Pancreas (tissue), 10 donors: ENCODE data around the gene SDC1. TPM values are rescaled to one million over a fixed set of nuclear protein-coding genes. Genes with fewer than 3 reads are reported as not detected.
A peak's percentile ranks its signal among the peaks of the same experiment; 100 is the strongest.
"Not testable (repeated sequence)": the region's sequence is repeated elsewhere in the genome, so short reads cannot be mapped to it uniquely, and the experiment has no call there.

Experiments
- ATAC-seq, 4 donors: fragments of 200-7000 bp; cut with Tn5 transposase; one replicate each; pipeline versions ENCODE4 v1.8.0 to v1.9.1; 2020; ENCODE audit warnings: mild to moderate bottlenecking in 4 of 4, moderate library complexity in 4 of 4
- DNase-seq, 6 donors: peaks; one replicate each; pipeline ENCODE4 v3.0.0-alpha.2; 2020
- FAIRE-seq: peaks from 2 replicates; lab custom pipeline; 2012; peaks lifted over from hg19 to GRCh38; lab: Jason Lieb, UNC
- H3K27ac ChIP-seq, 4 donors: fragments of 200-600 bp; sonication (generic); 1 replicate in 3 of 4; 2 replicates in 1 of 4; pipeline versions ENCODE4 v1.5.0 to v1.8.0; 2020
- H3K27me3 ChIP-seq, 4 donors: fragments of 200-600 bp; one replicate each; pipeline ENCODE4 v1.8.0; 2021
- H3K36me3 ChIP-seq, 3 donors: fragments of 200-600 bp; sonication (generic) in 1 of 3; one replicate each; pipeline versions ENCODE4 v1.5.0 to v1.8.0; 2020 to 2021
- H3K4me1 ChIP-seq, 3 donors: fragments of 200-600 bp; one replicate each; pipeline ENCODE4 v1.8.0; 2021
- H3K4me3 ChIP-seq, 4 donors: fragments of 200-600 bp; sonication (generic) in 2 of 4; one replicate each; pipeline versions ENCODE4 v1.5.0 to v1.8.0; 2020 to 2021
- H3K9me3 ChIP-seq, 4 donors: fragments of 200-600 bp; one replicate each; pipeline ENCODE4 v1.8.0; 2021
- WGBS, 2 donors: extraction: QIAGEN DNeasy Blood & Tissue Kit; methylation state at CpG; one replicate each; pipeline ENCODE4 v1.1.7; 2013; 5-methylcytosine and 5-hydroxymethylcytosine counted together
- intact Hi-C, 3 donors: fragments of 100-400 bp; cut with DNase I; formaldehyde crosslinking; loops; one replicate each; pipeline versions ENCODE4 v1.11.1 to v1.14.2; 2022
- polyA plus RNA-seq, 2 donors: library from polyadenylated mRNA; stranded (reverse); fragments of 200-250 nt; gene quantifications; one replicate each; pipeline ENCODE4 v1.2.3, GENCODE V29; 2013
- total RNA-seq, 6 donors: library from RNA; stranded (reverse); fragmentation: NEBNext Ultra II Directional in 4 of 6; extraction: Animal tissue kit (Norgen Biotek cat#: 25700) in 4 of 6; gene quantifications; one replicate each; pipeline versions ENCODE4 v1.2.1 to v1.2.4, GENCODE V29; 2021 to 2023
- TF ChIP-seq, protein P1 (sequence below), 4 donors: fragments of 200-600 bp; sonication (generic) in 3 of 4; IDR thresholded peaks; one replicate each; pipeline versions ENCODE4 v1.5.0 to v1.8.0; 2021; ENCODE audit warnings: antibody characterized with exemption in 4 of 4
- donor health status: healthy with polysubstance abuse.
- donor health status: DM: no; HTN: no; CAD: no; lungs with moderate emphysema.
- donor health status: DM: no; HTN: no; CAD: no.
- donor health status: control.
- donor health status: control.
- donor health status: Bipolar disorder and iron deficiency.
- donor health status: DM: yes; HTN: yes; CAD: no.
- donor health status: DM: no; HTN: no; CAD: no.
- donor health status: DM: no; HTN: no; CAD: no.
- donor health status: DM: yes; HTN: yes; CAD: no.

The SDC1 gene
- total and polyA plus RNA-seq, 8 donors, result 4.8 to 27.2 (median 19.9) TPM

DNA sequence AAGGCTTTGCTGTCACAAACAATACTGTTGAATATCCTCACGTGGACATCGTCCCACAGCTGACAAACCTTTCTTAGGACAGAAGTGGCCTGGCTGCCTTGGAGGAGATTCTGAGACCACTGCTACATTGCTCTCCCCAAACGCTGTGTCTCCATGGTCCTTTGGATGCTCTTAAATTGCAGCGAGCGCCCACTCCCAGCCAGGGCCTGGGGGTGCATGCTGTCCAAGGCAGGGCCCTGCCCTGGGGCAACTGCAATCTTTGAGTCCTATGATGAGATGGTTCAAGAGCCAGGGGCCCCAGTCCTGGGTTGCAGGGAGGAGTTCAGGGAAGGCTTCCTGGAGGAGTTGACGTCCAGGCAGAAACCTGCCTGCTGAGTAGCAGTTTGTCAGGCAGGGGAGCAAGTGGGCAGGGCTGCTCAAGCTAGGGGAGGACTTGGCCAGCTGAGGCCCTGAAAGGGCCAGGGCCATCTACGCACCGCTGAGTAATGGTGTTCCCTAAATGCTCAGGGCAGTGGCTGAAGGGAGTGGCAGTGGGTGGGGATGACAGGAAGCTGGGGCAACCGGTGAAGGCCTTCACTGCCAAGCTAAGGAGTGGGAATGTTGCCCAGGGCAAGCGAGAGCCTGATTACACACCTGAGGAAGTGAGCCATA lies 10.8 kb upstream of the SDC1 start:
- WGBS, 2 donors, result 74 to 75% methylated on average over 10 of the region's 10 CpGs
- DNase-seq, result no peak
- TF ChIP-seq, protein P1, sequence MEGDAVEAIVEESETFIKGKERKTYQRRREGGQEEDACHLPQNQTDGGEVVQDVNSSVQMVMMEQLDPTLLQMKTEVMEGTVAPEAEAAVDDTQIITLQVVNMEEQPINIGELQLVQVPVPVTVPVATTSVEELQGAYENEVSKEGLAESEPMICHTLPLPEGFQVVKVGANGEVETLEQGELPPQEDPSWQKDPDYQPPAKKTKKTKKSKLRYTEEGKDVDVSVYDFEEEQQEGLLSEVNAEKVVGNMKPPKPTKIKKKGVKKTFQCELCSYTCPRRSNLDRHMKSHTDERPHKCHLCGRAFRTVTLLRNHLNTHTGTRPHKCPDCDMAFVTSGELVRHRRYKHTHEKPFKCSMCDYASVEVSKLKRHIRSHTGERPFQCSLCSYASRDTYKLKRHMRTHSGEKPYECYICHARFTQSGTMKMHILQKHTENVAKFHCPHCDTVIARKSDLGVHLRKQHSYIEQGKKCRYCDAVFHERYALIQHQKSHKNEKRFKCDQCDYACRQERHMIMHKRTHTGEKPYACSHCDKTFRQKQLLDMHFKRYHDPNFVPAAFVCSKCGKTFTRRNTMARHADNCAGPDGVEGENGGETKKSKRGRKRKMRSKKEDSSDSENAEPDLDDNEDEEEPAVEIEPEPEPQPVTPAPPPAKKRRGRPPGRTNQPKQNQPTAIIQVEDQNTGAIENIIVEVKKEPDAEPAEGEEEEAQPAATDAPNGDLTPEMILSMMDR (IDR thresholded peaks at IDR 0.05), result no peak
- peak in 2 of 4 donors; percentile 43 to 52 for ATAC-seq
- no peak overlapping the region for H3K27ac ChIP-seq
- no peak overlapping the region for H3K4me3 ChIP-seq
- FAIRE-seq, result no peak
- intact Hi-C loops, result no loop called here
- H3K4me1 ChIP-seq, result no peaks in the 10 kb centered on the region
- no peaks in the 10 kb centered on the region for H3K27me3 ChIP-seq
- no peaks in the 10 kb centered on the region for H3K9me3 ChIP-seq
- no peaks in the 10 kb centered on the region for H3K36me3 ChIP-seq

DNA sequence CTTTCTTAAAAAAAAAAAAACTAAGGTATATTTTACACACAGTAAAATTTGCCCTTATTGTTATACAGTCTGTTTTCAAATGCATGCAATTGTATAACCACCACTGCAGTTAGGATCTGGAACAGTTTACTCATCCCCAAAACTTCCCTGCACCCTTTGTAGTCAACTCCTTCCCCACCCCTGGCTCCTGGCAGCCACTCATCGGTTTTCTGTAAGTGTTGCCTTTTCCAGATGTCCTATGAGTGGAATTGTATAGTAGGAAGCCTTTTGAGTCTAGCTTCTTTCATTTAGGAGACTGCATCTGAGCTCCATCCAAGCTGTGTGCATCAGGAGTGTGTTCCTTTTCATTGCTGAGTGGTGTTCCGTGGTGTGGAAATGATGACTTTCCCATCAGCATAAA lies 9.7 kb upstream of the SDC1 start:
- H3K27ac ChIP-seq, H3K4me3 ChIP-seq, H3K36me3 ChIP-seq, H3K27me3 ChIP-seq, FAIRE-seq, H3K4me1 ChIP-seq, ATAC-seq, DNase-seq, H3K9me3 ChIP-seq, intact Hi-C loops: not testable (repeated sequence)
- WGBS, 2 donors, result 65 to 80% methylated on average over 2 of the region's 2 CpGs

DNA sequence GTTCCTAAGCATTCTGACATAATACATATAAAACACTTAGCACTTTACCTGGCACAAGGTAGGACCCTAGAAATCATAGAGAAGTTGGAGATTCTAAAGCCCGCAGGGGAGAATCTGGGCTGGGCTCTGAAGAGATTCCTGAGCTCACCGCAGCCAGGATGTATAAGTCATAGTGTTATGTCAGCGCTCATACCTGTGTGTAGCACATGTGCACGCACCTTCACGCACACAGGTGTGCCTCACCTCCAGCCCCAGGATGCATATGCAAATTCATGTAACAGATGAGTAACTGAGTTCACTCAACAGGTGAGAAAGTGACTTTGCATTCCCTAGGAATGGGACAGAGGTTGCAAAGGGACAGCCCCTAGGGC lies 7.9 kb upstream of the SDC1 start:
- DNase-seq (no peak), FAIRE-seq (no peak), ATAC-seq (peak in 2 of 4 donors; percentile 33 to 39)
- no peaks in the 10 kb centered on the region for H3K27me3 ChIP-seq
- no peaks in the 10 kb centered on the region for H3K36me3 ChIP-seq
- intact Hi-C loops, result no loop called here
- no peak overlapping the region for H3K27ac ChIP-seq
- H3K4me3 ChIP-seq, result no peak overlapping the region
- no peaks in the 10 kb centered on the region for H3K9me3 ChIP-seq
- TF ChIP-seq, protein P1 (IDR thresholded peaks at IDR 0.05), result no peak
- H3K4me1 ChIP-seq, result no peaks in the 10 kb centered on the region
- 92 to 93% methylated on average over 5 of the region's 5 CpGs for WGBS, 2 donors

DNA sequence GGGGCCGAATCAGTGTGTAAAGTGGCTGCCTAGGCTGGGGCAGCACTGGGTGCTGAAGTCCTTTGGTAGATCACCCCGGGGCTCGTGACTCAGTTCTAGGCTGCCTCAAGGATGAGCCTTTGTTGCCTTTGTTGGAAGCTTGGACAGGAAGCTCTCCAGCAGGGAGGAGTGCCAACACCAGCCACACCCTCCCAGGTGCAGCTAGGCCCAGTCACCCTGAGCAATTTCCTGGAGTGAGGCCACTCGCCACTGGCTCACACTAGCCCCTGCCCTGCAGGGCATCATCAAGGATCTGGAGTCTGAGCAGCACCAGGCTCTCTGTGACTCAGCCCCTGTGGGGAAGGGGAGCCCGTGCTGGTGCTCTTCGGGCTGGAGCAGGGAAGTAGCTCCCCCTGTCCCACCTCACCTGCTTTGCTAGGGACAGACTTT lies 6.7 kb upstream of the SDC1 start:
- intact Hi-C loops, result no loop called here
- WGBS, 2 donors, result 68 to 76% methylated on average over 6 of the region's 6 CpGs
- H3K4me3 ChIP-seq, result no peak overlapping the region
- TF ChIP-seq, protein P1 (IDR thresholded peaks at IDR 0.05), result no peak
- H3K9me3 ChIP-seq, result no peaks in the 10 kb centered on the region
- FAIRE-seq (no peak), DNase-seq (peak in 2 of 6 donors; percentile 9 to 50), ATAC-seq (peak in 3 of 4 donors; percentile 75 to 89 (median 83))
- H3K27ac ChIP-seq, result no peak overlapping the region
- H3K27me3 ChIP-seq, result no peaks in the 10 kb centered on the region
- no peaks in the 10 kb centered on the region for H3K4me1 ChIP-seq
- H3K36me3 ChIP-seq, result no peaks in the 10 kb centered on the region

DNA sequence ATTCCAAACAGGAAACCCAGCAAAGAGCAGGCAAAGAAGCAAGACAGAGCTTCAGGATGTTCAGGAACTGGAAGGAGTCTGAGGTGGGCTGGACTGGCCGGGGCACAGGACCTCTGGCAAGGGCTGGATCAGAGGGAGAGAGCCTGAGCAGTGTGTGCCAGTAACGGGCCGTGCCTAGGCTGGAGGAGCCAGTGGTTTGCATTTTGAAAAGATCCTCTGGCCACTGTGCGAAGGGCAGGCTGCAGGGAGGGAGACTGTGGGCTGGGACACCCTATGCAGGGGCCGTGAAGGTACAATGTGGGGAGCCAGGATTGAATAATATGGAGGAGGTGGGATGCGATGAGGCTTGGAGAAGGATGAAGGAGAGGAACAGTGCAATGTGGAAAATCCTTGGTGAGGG lies 6.2 kb upstream of the SDC1 start:
- no peaks in the 10 kb centered on the region for H3K4me1 ChIP-seq
- ATAC-seq (no peak), FAIRE-seq (no peak), DNase-seq (no peak)
- no peak overlapping the region for H3K27ac ChIP-seq
- 89% methylated on average over 6 of the region's 6 CpGs for WGBS, 2 donors
- intact Hi-C loops, result no loop called here
- no peaks in the 10 kb centered on the region for H3K9me3 ChIP-seq
- no peak overlapping the region for H3K4me3 ChIP-seq
- TF ChIP-seq, protein P1 (IDR thresholded peaks at IDR 0.05), result no peak
- no peaks in the 10 kb centered on the region for H3K27me3 ChIP-seq
- no peaks in the 10 kb centered on the region for H3K36me3 ChIP-seq
